Ectodermal cell (in vitro differentiated cells): ENCODE measurements around the gene DCDC1.

ENCODE experiments used
- H3K27ac ChIP-seq: 2 replicates; pipeline ENCODE4 v1.7.0; 2013; ENCODE audit warnings: mild to moderate bottlenecking, low read depth, low read length; ENCODE audit not compliant: insufficient read depth, poor library complexity, severe bottlenecking
- H3K27me3 ChIP-seq: 2 replicates; pipeline ENCODE4 v1.7.0; 2013; ENCODE audit warnings: mild to moderate bottlenecking, low read length; ENCODE audit not compliant: insufficient read depth, control insufficient read depth, poor library complexity, severe bottlenecking
- H3K36me3 ChIP-seq: one replicate; pipeline ENCODE4 v1.7.0; 2013; ENCODE audit warnings: low read length; ENCODE audit not compliant: control insufficient read depth, insufficient read depth
- H3K4me1 ChIP-seq: one replicate; pipeline ENCODE4 v1.7.0; 2013; ENCODE audit warnings: low read length; ENCODE audit not compliant: control insufficient read depth, insufficient read depth
- H3K4me3 ChIP-seq: 2 replicates; pipeline ENCODE4 v1.7.0; 2013; ENCODE audit warnings: low read depth, low read length, control low read depth; ENCODE audit not compliant: insufficient read depth
- H3K9me3 ChIP-seq: 2 replicates; pipeline ENCODE4 v1.7.0; 2013; ENCODE audit warnings: mild to moderate bottlenecking, low read length, moderate library complexity; ENCODE audit not compliant: control insufficient read depth
- WGBS, 2 experiments: methylation state at CpG; one replicate each; pipeline ENCODE4 v1.1.7; 2013; ENCODE audit warnings: missing lambda C conversion rate in 2 of 2; 5-methylcytosine and 5-hydroxymethylcytosine counted together

DCDC1 gene

DNA sequence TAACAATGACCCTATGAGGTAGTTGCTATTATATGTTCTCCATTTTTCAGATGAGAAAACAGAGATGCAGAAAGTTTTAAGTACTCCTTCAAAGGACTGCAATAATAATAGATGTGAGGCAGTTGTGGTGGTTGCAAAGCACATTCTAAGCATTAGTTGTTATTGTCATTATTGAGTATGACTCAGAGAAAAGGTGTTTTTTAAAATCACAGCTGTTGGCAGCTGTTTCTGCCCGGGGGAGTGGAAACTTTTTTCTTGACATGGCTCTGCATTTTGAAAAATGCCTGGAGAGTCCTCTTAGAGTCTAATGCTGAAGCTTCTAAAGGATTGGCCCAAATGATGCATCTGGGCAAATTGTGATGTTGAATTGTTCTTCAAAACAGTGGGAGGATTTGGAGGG is 538.9 kb downstream of the DCDC1 start:
- H3K36me3 ChIP-seq, result no peaks in the 10 kb centered on the region
- no peaks in the 10 kb centered on the region for H3K27me3 ChIP-seq
- H3K9me3 ChIP-seq, result peaks cover 2% of the 10 kb centered on the region
- no peak overlapping the region for H3K27ac ChIP-seq
- 79 to 83% methylated on average over 1 of the region's 1 CpG for WGBS, 2 experiments
- no peaks in the 10 kb centered on the region for H3K4me1 ChIP-seq
- H3K4me3 ChIP-seq, result no peak overlapping the region

DNA sequence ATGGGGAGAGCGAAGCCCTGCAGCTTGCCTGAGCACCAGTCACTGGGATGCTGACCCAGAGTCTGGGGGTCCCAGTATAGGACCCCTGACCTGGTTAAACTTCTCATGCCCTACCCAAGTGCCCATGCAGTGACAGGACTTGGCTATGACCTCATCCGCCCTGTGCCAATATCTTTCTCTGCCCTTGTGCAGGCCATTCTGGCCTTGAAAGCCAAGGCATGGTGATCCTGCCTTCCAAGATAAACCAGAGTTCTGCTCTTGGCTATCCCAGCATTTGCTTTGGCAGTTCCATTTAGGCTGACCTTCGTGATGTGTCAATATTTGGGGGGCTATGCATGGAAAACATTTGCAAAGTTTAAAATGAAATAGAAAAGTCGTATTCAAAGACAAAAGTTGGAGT is 542.6 kb downstream of the DCDC1 start:
- WGBS, 2 experiments, result 94 to 95% methylated on average over 4 of the region's 4 CpGs
- H3K4me3 ChIP-seq, result no peak overlapping the region

DNA sequence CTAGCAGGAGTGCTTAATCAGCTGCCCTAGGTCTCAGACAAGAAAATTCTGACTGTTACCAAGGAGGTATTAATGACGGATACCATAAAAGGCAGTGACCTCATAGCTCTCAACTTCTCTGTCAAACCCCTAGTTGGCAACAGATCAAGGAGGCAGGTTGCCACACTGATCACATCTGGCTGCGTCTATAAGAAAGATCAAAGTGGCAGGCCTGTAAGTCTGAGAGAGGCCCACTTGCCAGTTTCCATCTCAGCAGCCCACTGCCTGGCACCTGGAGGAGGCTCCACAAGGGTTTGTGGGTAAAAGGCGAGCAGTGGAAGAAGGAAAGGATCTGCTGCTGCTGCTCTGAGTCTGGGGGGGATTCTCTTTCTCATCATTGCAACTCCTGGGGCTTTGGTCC is 543.8 kb downstream of the DCDC1 start:
- H3K27ac ChIP-seq, result no peak overlapping the region
- WGBS, 2 experiments, result 91% methylated on average over 3 of the region's 3 CpGs
- H3K9me3 ChIP-seq, result no peaks in the 10 kb centered on the region
- H3K36me3 ChIP-seq, result no peaks in the 10 kb centered on the region
- no peak overlapping the region for H3K4me3 ChIP-seq
- H3K4me1 ChIP-seq, result no peaks in the 10 kb centered on the region
- no peaks in the 10 kb centered on the region for H3K27me3 ChIP-seq

More for the DNA sequence above, 542.6 kb downstream of the DCDC1 start:
- Histone ChIP-seq H3K27me3 (no peaks in the 10 kb centered on the region), H3K9me3 (no peaks in the 10 kb centered on the region), H3K4me1 (no peaks in the 10 kb centered on the region), H3K36me3 (no peaks in the 10 kb centered on the region), H3K27ac (no peak overlapping the region)

DNA sequence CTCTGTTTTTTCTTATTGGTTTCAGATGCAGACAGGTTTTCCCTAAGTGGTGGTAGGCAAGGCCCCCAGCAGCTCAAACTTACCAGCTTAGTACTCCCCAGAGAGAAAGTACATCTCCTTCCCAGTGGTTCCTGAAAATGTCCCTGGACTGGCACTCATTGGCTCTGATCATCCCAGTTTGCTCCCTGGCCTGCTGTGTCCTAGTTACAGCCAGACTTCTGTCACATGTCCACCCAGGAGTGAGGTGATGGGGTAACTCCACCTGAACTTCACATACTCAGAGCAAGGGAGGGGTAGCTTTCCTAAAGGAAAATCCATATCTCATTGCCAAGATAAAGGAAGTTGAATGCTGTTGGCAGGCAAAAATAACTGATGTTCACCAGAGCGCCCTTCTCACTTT is 546.4 kb downstream of the DCDC1 start:
- H3K4me3 ChIP-seq, result no peak overlapping the region
- no peaks in the 10 kb centered on the region for H3K27me3 ChIP-seq
- no peaks in the 10 kb centered on the region for H3K36me3 ChIP-seq
- WGBS, 2 experiments, result 93 to 95% methylated on average over 1 of the region's 1 CpG
- no peak overlapping the region for H3K27ac ChIP-seq
- H3K9me3 ChIP-seq, result no peaks in the 10 kb centered on the region
- no peaks in the 10 kb centered on the region for H3K4me1 ChIP-seq

DNA sequence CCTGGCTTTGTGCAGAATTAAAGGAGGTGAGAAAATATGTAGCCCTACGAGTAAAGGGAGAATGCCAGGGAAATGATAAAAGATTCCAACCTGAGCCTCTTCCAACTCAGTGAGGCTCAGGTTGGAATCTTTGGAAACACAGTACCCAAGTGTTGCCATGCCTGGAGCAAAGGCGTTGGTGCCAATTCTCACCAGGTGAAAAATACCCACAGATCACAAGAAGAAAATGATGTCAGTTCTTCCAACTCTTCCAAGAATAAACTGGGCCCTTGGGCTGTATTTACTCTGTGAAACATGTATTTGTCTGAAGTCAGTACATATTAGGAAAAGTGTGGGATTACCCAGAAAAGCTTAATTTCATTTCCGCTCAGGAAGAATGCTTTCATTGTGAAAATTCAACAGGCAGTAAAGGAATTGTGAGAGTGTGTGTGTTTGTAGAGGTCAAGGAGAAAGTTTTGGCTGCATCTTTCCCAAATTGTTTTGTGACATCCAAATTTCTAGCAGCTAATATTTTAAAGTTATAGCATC is 548.0 kb downstream of the DCDC1 start:
- H3K9me3 ChIP-seq, result no peaks in the 10 kb centered on the region
- no peak overlapping the region for H3K27ac ChIP-seq
- H3K4me3 ChIP-seq, result no peak overlapping the region
- 89 to 93% methylated on average over 3 of the region's 3 CpGs for WGBS, 2 experiments
- no peaks in the 10 kb centered on the region for H3K4me1 ChIP-seq
- no peaks in the 10 kb centered on the region for H3K36me3 ChIP-seq
- H3K27me3 ChIP-seq, result no peaks in the 10 kb centered on the region

DNA sequence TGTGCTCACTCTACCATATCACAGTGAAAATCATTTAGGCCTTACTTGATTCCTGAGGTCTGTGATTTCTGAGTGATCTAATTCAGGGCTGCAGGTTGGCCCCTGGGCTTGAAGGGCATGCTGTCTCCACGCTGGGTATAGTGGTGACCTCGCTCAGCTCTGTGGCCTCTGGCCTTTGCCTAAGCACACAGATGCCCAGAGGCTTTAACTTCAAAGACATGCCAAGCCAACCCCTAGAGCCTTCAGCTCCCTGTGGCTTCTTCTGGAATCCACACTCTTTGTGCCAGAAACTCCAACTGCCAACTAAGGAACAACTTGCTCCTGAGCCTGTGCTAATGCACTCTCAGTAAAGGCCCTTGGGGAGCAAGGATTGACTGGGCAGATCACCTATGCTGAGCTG is 550.8 kb downstream of the DCDC1 start:
- no peak overlapping the region for H3K4me3 ChIP-seq
- H3K36me3 ChIP-seq, result no peaks in the 10 kb centered on the region
- H3K9me3 ChIP-seq, result no peaks in the 10 kb centered on the region
- no peak overlapping the region for H3K27ac ChIP-seq
- no peaks in the 10 kb centered on the region for H3K27me3 ChIP-seq
- no peaks in the 10 kb centered on the region for H3K4me1 ChIP-seq
- 84 to 85% methylated on average over 2 of the region's 2 CpGs for WGBS, 2 experiments

DNA sequence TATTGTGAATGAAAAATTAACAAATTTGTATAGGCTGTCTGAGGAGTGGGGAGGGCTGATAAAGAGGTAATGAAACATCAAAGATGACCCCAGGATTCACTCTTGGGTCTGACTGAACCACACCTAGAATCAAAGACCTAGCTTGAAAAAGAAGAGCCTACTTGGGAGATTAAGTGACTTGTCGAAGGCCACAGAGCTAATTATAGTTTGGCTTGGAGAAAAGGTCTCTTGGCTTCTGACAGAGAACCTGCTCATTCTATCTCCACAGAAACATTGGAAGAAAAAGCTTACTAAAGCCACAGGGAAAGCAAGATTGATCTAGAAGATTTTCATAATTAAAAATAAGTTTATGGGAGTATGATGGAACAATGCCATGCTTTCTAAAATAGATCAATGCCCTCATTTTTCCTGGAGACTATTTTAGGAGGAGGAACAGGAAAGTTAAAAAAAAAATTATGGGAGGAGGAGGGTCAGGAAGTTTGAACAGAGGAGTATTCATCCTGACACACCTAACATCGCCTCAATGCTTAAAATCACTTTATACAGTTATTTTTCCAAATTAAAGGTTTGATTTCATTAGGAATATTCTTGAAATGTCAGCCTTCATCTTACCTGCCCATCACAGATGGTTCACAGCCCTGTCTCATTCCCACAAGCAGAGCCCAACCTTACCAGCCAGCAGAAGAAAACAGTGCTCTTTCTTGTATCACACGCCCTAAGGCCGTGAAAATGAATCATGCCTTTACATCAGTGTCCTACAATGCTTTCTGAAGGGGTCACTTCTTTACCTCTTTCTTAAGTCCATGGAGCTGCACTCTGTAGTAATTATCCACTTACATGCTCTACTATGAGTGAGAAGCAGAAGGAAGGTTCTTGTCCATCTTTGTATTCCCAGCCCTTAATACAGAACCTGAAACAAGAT is 552.3 kb downstream of the DCDC1 start:
- 76 to 85% methylated on average over 3 to 4 of the region's 4 CpGs for WGBS, 2 experiments
- Histone ChIP-seq H3K9me3 (no peaks in the 10 kb centered on the region), H3K27me3 (no peaks in the 10 kb centered on the region), H3K4me3 (no peak overlapping the region), H3K27ac (no peak overlapping the region), H3K4me1 (no peaks in the 10 kb centered on the region), H3K36me3 (no peaks in the 10 kb centered on the region)

DNA sequence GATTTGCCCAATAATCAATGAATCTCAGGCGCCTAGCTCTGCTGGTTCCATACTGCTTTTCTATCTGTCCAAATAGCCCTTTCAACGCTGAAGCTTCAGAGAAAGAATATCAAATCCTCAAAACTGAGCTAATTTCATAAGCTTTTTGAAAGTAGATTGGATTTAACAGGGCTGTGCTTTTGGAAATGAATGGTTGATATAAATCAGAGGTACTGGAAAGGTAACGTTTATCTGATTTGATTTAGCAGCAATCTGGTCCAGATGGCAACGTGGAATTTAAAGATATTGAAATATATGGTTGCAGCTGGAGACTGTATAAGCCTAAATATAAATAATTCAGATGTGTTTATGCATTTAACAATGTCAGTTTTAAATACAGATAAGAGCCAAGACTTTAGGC is 553.9 kb downstream of the DCDC1 start:
- H3K36me3 ChIP-seq, result no peaks in the 10 kb centered on the region
- H3K9me3 ChIP-seq, result no peaks in the 10 kb centered on the region
- WGBS, 2 experiments, result 92 to 94% methylated on average over 4 of the region's 4 CpGs
- no peak overlapping the region for H3K4me3 ChIP-seq
- H3K4me1 ChIP-seq, result no peaks in the 10 kb centered on the region
- H3K27ac ChIP-seq, result no peak overlapping the region
- no peaks in the 10 kb centered on the region for H3K27me3 ChIP-seq

DNA sequence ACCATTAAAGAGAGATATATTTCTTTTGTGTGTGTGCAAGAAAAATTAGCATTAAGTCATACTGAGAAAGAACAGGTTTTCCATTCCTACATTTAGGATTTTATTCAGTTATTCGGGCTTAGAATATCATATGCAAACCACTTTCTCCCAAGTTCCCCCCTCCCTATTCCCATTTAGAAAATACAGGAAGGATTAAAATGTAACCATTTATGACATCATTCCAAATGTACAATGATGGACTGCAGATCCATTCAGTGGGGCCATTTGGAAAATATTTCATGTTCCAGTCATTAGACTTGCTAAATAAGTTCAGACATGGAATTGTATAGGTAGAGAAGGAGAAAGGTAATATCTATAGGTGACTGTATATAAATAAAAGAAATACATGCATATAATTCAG is 554.8 kb downstream of the DCDC1 start:
- 80 to 91% methylated on average over 1 of the region's 1 CpG for WGBS, 2 experiments
- Histone ChIP-seq H3K27ac (no peak overlapping the region), H3K36me3 (no peaks in the 10 kb centered on the region), H3K9me3 (no peaks in the 10 kb centered on the region), H3K4me1 (no peaks in the 10 kb centered on the region), H3K4me3 (no peak overlapping the region), H3K27me3 (no peaks in the 10 kb centered on the region)
